Body of pancreas (tissue), 4 donors: Measurements from ENCODE around the gene ZSWIM6.
A peak's percentile ranks its signal among the peaks of the same experiment; 100 is the strongest.

ENCODE experiments used
- CTCF ChIP-seq, 7 experiments: fragments of 450-650 bp in 4 of 7; fragments of 200-600 bp in 3 of 7; sonication (generic) in 3 of 7; IDR thresholded peaks; one replicate each; pipeline ENCODE4 v1.5.1; 2016 to 2019; ENCODE audit warnings: antibody characterized with exemption in 7 of 7
- POLR2A ChIP-seq, 3 donors: fragments of 450-650 bp; IDR thresholded peaks; one replicate each; pipeline ENCODE4 v1.6.1; 2016; ENCODE audit warnings: antibody characterized with exemption in 3 of 3, mild to moderate bottlenecking in 2 of 3

GRCh38 chr5:61332851-61333320, 828 bp downstream of the ZSWIM6 start:
- no peak for TF ChIP-seq CTCF (IDR thresholded peaks at IDR 0.05)
- peak in 1 of 3 donors; percentile 17 for TF ChIP-seq POLR2A (IDR thresholded peaks at IDR 0.05)
